ENCODE results near the gene PPP1R27. TPM values are rescaled to one million over a fixed set of nuclear protein-coding genes. Genes with fewer than 3 reads are reported as not detected.
A peak's percentile ranks its signal among the peaks of the same experiment; 100 is the strongest.

PPP1R27 gene
- total RNA-seq, 4 donors from 2014 or later, result not detected

DNA sequence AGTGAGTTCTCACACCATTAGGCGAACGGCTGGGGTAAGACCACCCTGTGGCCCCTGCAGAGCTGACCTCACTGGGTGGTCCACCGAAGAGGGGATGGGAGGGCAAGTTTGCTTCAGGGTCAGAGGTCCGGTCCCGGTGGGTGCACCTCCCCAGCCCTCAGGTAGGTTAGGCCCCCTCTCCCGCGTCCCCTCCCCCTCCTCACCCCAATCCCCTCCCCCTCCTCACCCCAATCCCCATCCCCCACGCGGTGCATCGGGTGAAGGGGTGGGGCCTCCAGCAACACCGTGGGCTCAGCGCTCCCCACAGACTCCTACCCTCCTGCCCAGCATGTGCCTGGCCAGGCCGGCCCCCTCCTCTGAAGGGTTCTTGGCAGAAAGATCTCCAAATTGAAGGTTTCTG is 15.1 kb downstream of the PPP1R27 start:
- Histone ChIP-seq H3K27me3 (no peaks in the 10 kb centered on the region), H3K4me1 (peaks cover 4 to 11% of the 10 kb centered on the region in 2 donors), H3K9me3 (no peaks in the 10 kb centered on the region), H3K36me3 (peaks cover 0 to 13% of the 10 kb centered on the region in 2 donors), H3K27ac (no peak overlapping the region), H3K4me3 (replicated peaks in 1 of 3) (no peak overlapping the region)
- intact Hi-C loops (cut with DNase I), result no loop called here
- DNase-seq, result no peak
- no peak for TF ChIP-seq POLR2A (IDR thresholded peaks at IDR 0.05)
- TF ChIP-seq, protein P1, sequence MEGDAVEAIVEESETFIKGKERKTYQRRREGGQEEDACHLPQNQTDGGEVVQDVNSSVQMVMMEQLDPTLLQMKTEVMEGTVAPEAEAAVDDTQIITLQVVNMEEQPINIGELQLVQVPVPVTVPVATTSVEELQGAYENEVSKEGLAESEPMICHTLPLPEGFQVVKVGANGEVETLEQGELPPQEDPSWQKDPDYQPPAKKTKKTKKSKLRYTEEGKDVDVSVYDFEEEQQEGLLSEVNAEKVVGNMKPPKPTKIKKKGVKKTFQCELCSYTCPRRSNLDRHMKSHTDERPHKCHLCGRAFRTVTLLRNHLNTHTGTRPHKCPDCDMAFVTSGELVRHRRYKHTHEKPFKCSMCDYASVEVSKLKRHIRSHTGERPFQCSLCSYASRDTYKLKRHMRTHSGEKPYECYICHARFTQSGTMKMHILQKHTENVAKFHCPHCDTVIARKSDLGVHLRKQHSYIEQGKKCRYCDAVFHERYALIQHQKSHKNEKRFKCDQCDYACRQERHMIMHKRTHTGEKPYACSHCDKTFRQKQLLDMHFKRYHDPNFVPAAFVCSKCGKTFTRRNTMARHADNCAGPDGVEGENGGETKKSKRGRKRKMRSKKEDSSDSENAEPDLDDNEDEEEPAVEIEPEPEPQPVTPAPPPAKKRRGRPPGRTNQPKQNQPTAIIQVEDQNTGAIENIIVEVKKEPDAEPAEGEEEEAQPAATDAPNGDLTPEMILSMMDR (IDR thresholded peaks at IDR 0.05), result no peak
- WGBS, 2 donors, result 47% methylated on average over 5 of the region's 13 CpGs; no CpG with 5 or more reads in 1 of the 2 donors

GRCh38 chr17:81817758-81818147 is 17.1 kb downstream of the PPP1R27 start:
- 48 to 65% methylated on average over 7 of the region's 7 CpGs for WGBS, 2 donors
- Histone ChIP-seq H3K27ac (no peak overlapping the region), H3K36me3 (peaks cover 0 to under 1% of the 10 kb centered on the region in 2 donors), H3K27me3 (no peaks in the 10 kb centered on the region), H3K4me3 (replicated peaks in 1 of 3) (no peak overlapping the region), H3K9me3 (no peaks in the 10 kb centered on the region), H3K4me1 (peaks cover 4 to 11% of the 10 kb centered on the region in 2 donors)
- no peak for TF ChIP-seq POLR2A (IDR thresholded peaks at IDR 0.05)
- TF ChIP-seq, protein P1 (IDR thresholded peaks at IDR 0.05), result no peak
- intact Hi-C loops (cut with DNase I), result no loop called here
- no peak for DNase-seq

DNA sequence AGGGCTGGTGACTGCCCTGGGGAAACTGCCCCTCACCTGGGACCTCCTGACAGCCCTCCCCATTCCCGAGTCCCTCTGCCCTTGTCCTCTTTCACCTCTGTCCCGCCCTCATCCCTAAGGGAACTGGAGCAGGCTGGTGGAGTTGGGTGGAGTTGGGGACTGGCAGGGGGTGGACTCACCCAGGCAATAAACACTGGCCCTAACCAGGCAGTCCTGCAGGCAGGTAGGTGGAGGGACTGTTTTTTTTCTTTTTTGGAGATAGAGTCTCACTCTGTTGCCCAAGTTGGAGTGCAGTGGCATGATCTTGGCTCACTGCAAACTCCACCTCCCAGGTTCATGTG is 19.2 kb downstream of the PPP1R27 start:
- peak in 1 of 2 donors; percentile 15 for DNase-seq
- H3K27me3 ChIP-seq, result no peaks in the 10 kb centered on the region
- TF ChIP-seq, protein P1 (IDR thresholded peaks at IDR 0.05), result no peak
- TF ChIP-seq POLR2A (IDR thresholded peaks at IDR 0.05), result no peak
- peaks cover 4 to 11% of the 10 kb centered on the region in 2 donors for H3K4me1 ChIP-seq
- intact Hi-C loops (cut with DNase I), result no loop called here
- peak overlapping the region in 1 of 3 donors; percentile 11 for H3K27ac ChIP-seq
- WGBS, 2 donors, result 38 to 75% methylated on average over 1 to 2 of the region's 2 CpGs
- no peaks in the 10 kb centered on the region for H3K9me3 ChIP-seq
- H3K4me3 ChIP-seq (replicated peaks in 1 of 3), result no peak overlapping the region
- H3K36me3 ChIP-seq, result no peaks in the 10 kb centered on the region

- Histone ChIP-seq H3K36me3 (no peaks in the 10 kb centered on the region), H3K9me3 (no peaks in the 10 kb centered on the region), H3K4me1 (peaks cover 4 to 11% of the 10 kb centered on the region in 2 donors), H3K27ac (peak overlapping the region in 1 of 3 donors; percentile 11), H3K27me3 (no peaks in the 10 kb centered on the region), H3K4me3 (replicated peaks in 1 of 3) (no peak overlapping the region)
- peak; percentile 22 to 33 for DNase-seq
- 13 to 69% methylated on average over 4 to 7 of the region's 24 CpGs for WGBS, 2 donors
- intact Hi-C loops (cut with DNase I), result no loop called here
- TF ChIP-seq POLR2A (IDR thresholded peaks at IDR 0.05), result no peak
- TF ChIP-seq, protein P1 (IDR thresholded peaks at IDR 0.05), result no peak
These were observed 19.9 kb downstream of the PPP1R27 start for GRCh38 chr17:81814748-81815645.
